GM10266 (cell line): ENCODE measurements around the gene EFNB2.

ENCODE experiments used
- DNase-seq: peaks from one replicate; pipeline ENCODE4 v3.0.0; 2012; ENCODE audit errors: extremely low spot score
- CTCF ChIP-seq: IDR thresholded peaks from 2 replicates; pipeline ENCODE4 v1.5.1; 2012; ENCODE audit warnings: mild to moderate bottlenecking, low read depth; ENCODE audit not compliant: control insufficient read depth, insufficient read depth; ENCODE audit errors: missing control alignments

EFNB2 gene

DNA sequence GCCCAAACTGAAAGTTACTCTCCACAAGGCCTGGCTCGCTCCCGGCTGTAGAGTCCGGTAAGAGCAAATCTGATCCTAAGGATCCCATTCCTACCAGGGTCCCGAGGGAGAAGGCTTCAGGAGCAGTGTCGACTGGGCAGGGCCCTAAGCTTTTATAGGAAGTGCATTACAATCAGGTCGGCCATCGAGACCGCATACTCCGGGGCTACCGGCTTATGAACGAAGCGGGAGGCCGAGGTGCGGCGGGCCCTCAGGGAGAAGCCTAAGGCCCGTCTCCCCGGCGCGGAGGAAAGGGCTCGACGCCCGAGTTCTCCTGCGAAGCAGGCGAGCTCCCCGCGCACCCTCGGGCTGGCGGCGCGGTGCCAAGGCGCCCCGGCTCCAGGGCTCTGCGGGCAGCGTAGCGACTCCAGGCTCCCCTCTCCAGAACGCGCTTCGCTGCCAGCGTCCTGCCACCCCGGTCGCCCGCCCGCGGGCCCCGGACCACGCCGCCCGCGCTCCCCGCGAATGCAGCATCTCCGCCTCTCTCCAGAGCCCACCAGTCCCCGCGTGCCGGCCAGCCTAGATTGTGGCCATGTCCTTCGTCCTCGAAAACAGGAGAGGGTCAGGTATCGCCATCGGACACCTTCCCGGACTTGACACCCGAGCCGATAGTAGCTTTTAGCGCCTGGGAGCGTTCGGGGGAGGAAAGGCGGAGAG lies 1.4 kb downstream of the EFNB2 start:
- no peak for TF ChIP-seq CTCF
- peak; percentile 38 for DNase-seq

DNA sequence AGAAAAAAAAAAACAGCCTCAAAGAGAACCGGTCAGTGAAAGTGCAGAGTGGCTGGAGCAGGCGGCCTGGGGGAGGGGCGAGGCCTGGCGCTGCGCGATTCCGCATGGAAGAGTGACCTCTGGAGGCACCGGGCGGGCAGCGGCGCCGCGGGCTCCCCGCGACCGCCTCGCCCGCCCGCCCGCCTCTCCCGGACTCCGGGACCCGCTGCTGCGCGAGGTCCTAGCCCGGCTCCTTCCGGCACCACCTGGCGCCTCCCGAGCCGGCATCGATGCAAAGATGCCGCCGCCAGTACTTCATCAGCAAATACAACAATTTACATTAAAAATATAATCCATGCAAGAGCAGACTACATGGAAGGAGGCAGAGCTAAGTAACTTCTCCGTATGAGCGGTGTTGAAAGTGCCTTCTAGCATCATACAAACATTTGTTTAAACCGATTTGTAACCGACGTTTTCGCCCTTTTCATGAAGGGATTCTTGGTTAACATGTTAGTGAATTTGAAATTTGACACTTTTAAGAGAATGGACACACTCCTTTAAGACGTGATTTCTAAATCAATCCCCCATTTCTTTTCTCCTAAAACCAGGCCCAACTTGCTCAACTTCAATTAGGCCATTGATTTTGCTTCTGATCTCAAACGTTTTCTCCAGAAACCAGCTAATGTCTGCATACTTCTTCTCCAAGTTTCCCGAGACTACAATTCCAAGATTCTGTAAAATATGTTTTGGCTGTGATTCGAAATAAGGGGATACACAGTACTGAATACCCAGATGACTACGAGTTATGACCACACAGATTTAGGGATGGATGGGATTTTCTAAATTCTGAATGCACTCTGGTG lies 2.1 kb downstream of the EFNB2 start:
- peak; percentile 48 for TF ChIP-seq CTCF
- peak; percentile 45 for DNase-seq

- DNase-seq = no peak
- TF ChIP-seq CTCF = no peak
Observed at GRCh38 chr13:106532111-106532929, 3.1 kb downstream of the EFNB2 start.

DNA sequence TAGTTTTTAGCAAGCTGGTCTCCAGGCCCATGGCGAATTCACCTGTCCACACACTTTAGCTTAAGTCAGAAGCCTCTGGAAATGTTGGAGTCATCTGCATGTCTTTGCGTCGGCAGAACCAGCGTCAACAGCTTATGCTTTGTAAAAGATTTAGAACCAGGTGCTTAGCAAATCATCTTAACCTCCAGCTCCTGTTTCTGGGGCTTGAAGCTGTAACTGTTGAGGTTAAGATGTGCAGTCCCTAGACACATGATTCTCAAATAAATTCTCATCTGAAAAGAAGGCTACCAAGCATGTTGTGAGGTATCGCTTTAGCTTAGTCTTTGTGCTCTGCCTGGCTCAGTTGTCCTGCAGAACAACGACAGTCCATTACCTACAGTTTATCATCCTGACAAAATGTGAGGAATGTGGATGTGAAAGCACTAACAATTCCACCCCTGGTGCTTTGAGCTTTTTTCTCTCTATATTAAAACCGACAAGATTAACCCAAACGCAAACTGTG lies 4.4 kb downstream of the EFNB2 start:
- no peak for TF ChIP-seq CTCF
- no peak for DNase-seq

DNA sequence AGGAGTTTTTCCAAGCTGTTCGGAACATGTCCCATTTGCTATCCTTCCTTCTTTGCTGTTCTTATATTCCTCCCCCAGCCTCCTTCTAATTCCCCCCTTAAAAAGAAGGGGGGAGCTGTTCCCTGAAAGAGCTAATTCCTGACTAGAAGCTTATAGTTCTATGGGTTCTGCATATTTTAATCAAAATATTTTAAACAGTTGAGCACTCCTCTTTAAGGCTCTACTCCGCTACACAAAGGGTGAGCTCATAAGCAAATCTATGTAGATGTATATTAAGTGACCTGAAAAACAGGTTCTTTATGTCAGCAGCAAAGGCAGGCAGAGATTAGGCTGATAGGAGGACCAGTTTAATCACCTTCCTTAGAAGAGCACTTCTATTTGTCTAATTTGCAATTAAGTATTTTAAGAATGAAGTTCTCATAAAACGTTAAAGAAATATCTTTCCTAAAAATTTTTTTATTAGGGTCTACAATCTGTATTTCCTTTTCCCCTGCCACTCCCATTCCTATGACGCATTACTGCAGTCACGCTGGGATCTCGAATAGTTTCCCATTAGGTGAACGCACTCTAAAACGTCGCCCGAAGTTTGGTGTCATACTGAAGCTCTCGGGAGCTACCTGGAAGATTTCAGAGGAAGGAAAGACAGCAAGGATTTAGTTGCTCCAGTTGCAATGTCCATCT lies 5.2 kb downstream of the EFNB2 start:
- DNase-seq = no peak
- no peak for TF ChIP-seq CTCF

DNA sequence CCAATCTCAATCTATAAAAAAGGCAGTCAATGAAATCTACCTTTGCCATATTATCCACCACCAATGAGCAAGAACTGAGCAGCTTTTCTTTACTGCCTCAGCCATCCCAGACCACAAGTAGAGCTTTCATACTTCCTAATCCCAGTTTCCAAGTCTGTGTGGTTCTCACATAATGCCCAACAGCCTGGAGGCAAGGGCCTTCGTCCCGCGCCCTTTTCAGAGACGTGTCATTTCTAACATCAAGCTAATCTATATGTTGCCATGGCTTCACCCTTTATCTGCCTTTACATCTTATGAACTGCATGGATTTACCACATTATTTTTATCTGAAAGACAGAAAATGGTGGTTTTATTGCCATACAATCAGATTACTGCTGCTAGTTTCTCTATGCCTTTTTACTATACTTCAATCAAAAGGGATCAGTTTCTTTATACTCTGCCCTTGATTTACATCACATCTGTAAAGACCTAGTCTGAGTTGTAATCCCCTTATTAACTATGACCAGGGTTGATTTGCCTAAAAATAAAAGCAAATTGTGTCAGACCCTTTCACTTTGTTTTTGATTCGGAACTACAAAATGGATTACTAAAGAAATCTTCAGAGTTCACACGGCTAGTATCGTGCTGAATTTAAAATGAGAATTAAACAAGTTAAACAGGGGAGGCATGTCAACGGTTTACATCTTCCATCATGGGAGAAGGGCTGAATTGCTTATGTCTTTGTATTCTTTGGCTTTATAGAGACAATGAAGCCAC lies 5.9 kb downstream of the EFNB2 start:
- no peak for TF ChIP-seq CTCF
- DNase-seq = no peak
